ENCODE results near the gene LHFPL6.

LHFPL6 gene

DNA sequence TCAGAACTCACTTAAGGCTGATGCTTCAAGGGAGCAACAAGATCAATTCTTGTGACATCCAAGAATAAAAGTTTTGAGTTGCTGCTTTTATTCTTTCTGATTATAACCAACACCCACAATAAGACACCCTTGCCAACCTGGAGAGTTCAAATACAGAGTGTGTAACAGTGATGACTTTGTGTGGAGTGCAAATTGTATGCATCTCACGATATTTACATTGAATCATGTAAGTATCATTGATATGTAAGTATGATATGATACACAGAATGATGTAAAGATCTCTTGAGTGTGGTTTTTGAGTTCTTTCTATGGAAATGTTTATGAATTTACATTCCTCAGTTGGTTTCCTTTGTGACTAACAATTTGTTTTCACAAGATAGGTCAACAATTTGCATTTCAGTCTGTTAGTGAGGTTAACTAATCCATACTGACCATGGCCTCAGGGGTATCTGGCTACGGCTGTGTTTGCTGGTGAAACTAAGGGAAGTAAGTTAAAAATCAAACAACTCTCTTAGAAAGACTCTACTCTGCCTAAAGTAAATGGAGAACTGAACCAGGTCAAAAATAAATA, 12.4 kb downstream of the LHFPL6 start:
- no peak for DNase-seq (ENCODE audit: low spot score)

DNA sequence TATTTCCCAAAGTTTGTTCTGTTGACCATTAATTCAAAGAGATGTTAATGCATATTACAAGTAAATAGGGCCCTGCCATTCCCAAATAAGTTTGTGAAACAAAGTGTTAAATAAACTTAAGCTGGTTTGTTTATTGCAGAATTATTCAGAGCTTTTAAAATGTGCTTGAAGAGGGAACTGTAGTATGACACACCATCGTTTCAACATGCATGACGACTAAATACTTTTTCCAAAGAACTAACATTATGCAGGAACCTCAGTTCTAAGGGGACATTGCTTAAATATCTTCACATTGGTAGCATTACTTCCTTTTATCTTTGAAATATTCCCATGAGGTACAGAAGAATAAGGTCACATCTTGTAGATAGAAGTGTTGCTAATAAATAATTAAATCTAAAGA, 14.6 kb downstream of the LHFPL6 start:
- no peak for DNase-seq (ENCODE audit: low spot score)

GRCh38 chr13:39587939-39588338, 15.1 kb downstream of the LHFPL6 start:
- DNase-seq (ENCODE audit: low spot score): no peak

GRCh38 chr13:39586958-39587605, 15.9 kb downstream of the LHFPL6 start:
- DNase-seq (ENCODE audit: low spot score): no peak

DNA sequence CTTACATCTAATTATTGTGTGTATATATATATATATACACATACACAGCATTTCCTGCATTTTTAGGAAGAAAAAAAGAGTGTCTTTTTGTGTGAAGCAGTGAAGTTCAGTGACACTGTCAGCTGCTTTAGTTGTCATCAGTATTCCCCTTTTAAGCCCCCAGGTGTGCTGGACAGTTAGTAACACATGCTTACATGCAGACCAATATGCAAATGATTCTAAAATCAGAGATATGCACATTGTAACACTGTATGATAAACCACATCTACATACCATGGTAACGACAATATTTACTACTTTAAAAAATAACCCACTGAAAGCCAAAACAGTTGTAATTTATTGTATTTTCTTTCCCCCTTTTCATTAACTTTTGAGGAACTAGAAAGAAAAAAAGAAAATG, 16.8 kb downstream of the LHFPL6 start:
- DNase-seq (ENCODE audit: low spot score): no peak

- DNase-seq (ENCODE audit: low spot score): no peak
Measured at GRCh38 chr13:39585219-39585618, 17.8 kb downstream of the LHFPL6 start.

- no peak for DNase-seq (ENCODE audit: low spot score)
Measured at GRCh38 chr13:39580881-39581575, 22.0 kb downstream of the LHFPL6 start.

GRCh38 chr13:39578821-39579291, 24.1 kb downstream of the LHFPL6 start:
- DNase-seq (ENCODE audit: low spot score): no peak

- no peak for DNase-seq (ENCODE audit: low spot score)
Measured at GRCh38 chr13:39577838-39578491, 25.0 kb downstream of the LHFPL6 start.

GRCh38 chr13:39577203-39577602, 25.8 kb downstream of the LHFPL6 start:
- DNase-seq (ENCODE audit: low spot score): no peak

GRCh38 chr13:39575641-39576238, 27.3 kb downstream of the LHFPL6 start:
- no peak for DNase-seq (ENCODE audit: low spot score)

GRCh38 chr13:39571502-39572092, 31.4 kb downstream of the LHFPL6 start:
- no peak for DNase-seq (ENCODE audit: low spot score)

GRCh38 chr13:39567569-39567968, 35.4 kb downstream of the LHFPL6 start:
- DNase-seq (ENCODE audit: low spot score): no peak

DNA sequence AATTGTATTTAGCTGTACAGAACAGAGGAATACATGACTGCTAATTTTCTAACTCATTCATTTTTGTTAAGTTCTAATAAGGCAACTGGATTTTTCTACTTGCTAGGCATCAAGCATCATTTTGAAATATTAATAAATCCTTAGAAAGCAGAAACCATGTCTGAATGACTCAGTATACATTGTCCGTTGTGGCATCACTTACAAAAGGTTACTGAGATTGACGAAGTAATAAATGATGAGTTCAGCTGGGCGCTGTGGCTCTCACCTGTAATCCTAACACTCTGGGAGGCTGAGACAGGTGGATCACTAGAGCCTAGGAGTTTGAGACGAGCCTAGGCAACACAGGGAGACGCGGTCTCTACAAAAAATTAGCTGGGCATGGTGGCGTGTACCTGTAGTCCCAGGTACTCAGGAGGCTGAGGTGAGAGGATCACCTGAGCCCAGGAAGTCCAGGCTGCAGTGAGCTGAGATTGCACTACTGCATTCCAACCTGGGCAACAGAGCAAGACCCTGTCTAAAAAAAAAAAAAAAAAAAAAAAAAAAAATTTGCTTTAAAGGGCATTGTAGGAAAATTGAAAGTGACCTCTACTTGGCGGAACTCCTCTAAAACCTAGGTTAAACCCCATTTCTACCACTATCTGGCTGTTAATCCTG, 36.6 kb downstream of the LHFPL6 start:
- no peak for DNase-seq (ENCODE audit: low spot score)

DNA sequence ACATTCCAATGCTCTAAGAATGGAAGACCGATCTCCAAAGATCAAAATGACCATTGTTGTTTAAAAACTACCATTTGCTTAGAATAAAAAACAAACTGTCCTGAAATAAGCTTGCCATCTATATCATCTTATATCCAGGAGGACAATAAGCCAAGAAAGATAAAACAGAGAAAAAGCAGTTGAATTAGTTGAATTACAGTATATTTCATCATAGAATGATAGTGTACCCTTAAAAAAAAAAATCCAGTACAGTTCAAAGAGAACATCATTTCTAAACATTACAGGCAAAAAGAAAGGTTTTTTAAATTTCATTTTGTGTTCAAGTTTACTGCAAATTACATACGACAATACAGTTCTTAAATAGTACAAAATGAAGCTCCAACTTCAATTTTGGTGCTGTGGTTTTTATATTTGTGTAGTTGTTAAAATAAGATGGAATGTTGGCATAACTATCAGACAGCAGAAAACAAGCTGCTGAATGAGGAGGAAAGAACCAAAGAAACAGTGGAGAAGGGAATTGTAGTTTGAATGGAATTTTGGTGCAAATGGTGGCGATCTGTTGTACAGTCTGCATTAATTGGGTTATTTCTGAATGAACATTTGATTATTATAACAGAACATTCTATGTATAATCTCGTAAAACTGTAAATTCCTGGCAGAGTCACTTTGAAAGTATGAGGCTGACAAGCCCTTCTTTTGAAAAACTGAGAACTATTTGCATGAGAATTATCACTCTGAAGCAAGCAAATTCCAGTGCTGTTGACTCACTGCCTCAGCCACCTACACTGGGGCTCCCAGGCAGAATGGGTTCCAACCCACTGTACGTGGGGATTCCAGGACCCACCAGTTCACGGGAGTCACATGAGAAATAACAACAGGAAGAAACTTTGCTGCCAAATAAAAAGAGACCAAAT, 37.7 kb downstream of the LHFPL6 start:
- DNase-seq (ENCODE audit: low spot score): no peak

- no peak for DNase-seq (ENCODE audit: low spot score)
Measured at GRCh38 chr13:39563470-39563735, 39.6 kb downstream of the LHFPL6 start.

DNA sequence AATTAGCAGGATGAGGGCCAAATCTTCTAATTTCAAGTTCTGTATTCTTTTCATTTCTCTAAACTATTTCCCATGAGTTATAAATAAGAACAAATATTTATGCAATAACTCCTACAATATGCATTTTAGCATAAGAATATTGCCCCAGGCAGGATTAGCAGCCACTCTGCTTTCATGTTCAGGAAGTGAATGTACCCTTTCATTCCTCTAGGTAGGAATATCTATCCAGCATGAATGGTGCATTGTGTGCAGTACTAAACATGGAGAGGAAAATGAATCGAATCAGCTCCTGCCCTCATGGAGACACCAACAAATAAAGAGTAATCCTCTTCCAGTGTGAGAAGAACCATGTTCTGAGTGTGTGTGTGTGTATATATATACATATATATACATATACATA, 41.0 kb downstream of the LHFPL6 start:
- DNase-seq (ENCODE audit: low spot score): no peak

GRCh38 chr13:39559847-39560246, 43.1 kb downstream of the LHFPL6 start:
- no peak for DNase-seq (ENCODE audit: low spot score)

DNA sequence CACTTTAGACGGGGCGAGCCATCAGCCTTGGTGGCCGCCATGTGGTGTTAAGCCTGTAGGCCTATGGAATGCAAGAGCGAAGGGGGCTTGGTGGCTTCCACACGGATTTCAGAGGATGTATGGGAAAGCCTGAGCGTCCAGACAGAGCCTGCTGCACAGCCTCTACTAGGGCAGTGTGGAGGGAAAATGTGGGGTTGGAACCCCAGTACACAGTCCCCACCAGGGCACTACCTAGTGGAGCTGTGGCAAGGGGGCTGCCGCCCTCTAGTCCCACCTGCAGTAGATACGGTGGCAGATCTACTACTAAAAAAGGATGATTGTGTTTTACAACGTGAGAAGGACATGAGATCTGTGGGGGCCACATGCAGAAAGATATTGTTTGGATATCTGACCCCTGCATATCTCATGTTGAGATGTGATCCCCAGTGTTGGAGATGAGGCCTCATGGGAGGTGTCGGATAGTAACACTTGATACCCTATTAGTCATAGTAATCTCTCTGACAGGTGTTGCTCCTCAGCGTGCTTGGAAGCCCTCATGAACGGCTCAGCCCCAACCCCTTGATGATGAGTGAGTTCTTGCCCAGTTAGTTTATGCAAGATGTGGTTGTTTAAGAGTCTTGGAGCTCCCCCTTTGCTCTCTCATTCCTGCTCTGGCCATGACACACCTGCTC, 45.6 kb downstream of the LHFPL6 start:
- DNase-seq (ENCODE audit: low spot score): no peak

DNA sequence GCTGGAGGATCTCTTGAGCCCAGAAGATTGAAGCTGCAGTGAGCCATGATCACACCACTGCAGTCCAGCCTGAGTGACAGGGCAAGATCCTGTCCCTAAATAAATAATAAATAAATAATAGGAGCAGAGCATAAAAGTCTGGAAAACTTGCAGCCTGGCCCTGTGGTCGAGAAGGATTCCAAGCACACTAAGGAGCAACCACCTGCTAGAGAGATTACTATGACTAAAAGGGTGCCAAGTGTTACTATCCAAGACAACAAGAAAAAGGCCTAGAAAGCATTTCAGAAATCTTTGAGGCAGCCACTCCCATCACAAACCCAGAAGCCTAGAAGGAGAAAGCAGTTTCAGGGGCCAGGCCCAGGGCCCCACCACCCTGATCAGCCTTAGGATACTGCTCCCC, 46.1 kb downstream of the LHFPL6 start:
- no peak for DNase-seq (ENCODE audit: low spot score)
